Spleen (tissue), 11 donors: ENCODE measurements around the gene CDH10. TPM values are rescaled to one million over a fixed set of nuclear protein-coding genes. Genes with fewer than 3 reads are reported as not detected.

Experiments used
- DNase-seq: peaks from one replicate; pipeline ENCODE4 v3.0.0-alpha.2; 2020
- H3K27ac ChIP-seq, 8 donors: fragments of 200-600 bp; sonication (generic) in 7 of 8; 1 replicate in 4 of 8; 2 replicates in 4 of 8; pipeline versions ENCODE4 v1.5.0 to v1.8.0; 2016 to 2021; ENCODE audit warnings: inconsistent platforms in 4 of 8, mild to moderate bottlenecking in 4 of 8, moderate library complexity in 1 of 8
- H3K27me3 ChIP-seq, 7 donors: fragments of 200-600 bp; sonication (generic) in 6 of 7; replicated peaks in 1 of 7; 1 replicate in 4 of 7; 2 replicates in 3 of 7; pipeline versions ENCODE4 v1.5.0 to v1.8.0; 2016 to 2021; ENCODE audit warnings: inconsistent platforms in 3 of 7, mild to moderate bottlenecking in 1 of 7
- H3K36me3 ChIP-seq, 6 donors: fragments of 200-600 bp; sonication (generic) in 5 of 6; 1 replicate in 4 of 6; 2 replicates in 2 of 6; pipeline versions ENCODE4 v1.5.0 to v1.8.0; 2016 to 2021; ENCODE audit warnings: inconsistent platforms in 2 of 6
- H3K4me1 ChIP-seq, 6 donors: fragments of 200-600 bp; sonication (generic) in 5 of 6; 1 replicate in 3 of 6; 2 replicates in 3 of 6; pipeline versions ENCODE4 v1.5.0 to v1.8.0; 2016 to 2021; ENCODE audit warnings: inconsistent platforms in 3 of 6
- H3K4me3 ChIP-seq, 8 donors: fragments of 200-600 bp; sonication (generic) in 7 of 8; 1 replicate in 4 of 8; 2 replicates in 4 of 8; pipeline versions ENCODE4 v1.5.0 to v1.8.0; 2016 to 2021; ENCODE audit warnings: inconsistent platforms in 4 of 8, mild to moderate bottlenecking in 4 of 8, moderate library complexity in 2 of 8
- H3K9me3 ChIP-seq, 8 donors: fragments of 200-600 bp; sonication (generic) in 7 of 8; 1 replicate in 4 of 8; 2 replicates in 4 of 8; pipeline versions ENCODE4 v1.5.0 to v1.8.0; 2016 to 2021; ENCODE audit warnings: inconsistent platforms in 4 of 8
- POLR2A ChIP-seq, 3 donors: fragments of 450-650 bp; IDR thresholded peaks; one replicate each; pipeline ENCODE4 v1.5.1; 2017; ENCODE audit warnings: antibody characterized with exemption in 3 of 3, mild to moderate bottlenecking in 1 of 3
- POLR2AphosphoS5 ChIP-seq, 3 donors: sonication (generic); formaldehyde crosslinking; IDR thresholded peaks; one replicate each; pipeline ENCODE4 v1.5.1; 2017; ENCODE audit warnings: antibody characterized with exemption in 3 of 3
- whole genome bisulfite sequencing, 5 donors: extraction: QIAGEN DNeasy Blood & Tissue Kit in 3 of 5; methylation state at CpG; one replicate each; pipeline versions ENCODE4 v1.1.5 to v1.1.7; 2013 to 2018; 5-methylcytosine and 5-hydroxymethylcytosine counted together
- intact Hi-C: fragments of 100-400 bp; cut with DNase I; formaldehyde crosslinking; loops from one replicate; pipeline ENCODE4 v1.15.0; 2023; ENCODE audit warnings: low total_unique reads
- polyA plus RNA-seq, 3 donors: library from polyadenylated mRNA; stranded (reverse); fragments of 200-250 nt; gene quantifications; one replicate each; pipeline ENCODE4 v1.2.1, GENCODE V29; 2013
- total RNA-seq, 7 donors: library from RNA; depleted of rRNA in 3 of 7; stranded (reverse); fragments of >200 nt in 3 of 7; fragmentation: NEBNext Ultra II Directional in 4 of 7; extraction: Animal tissue kit (Norgen Biotek cat#: 25700) in 4 of 7; gene quantifications; one replicate each; pipeline versions ENCODE4 v1.1.0 to v1.2.1, GENCODE V29; 2016 to 2021
- TF ChIP-seq, protein P1 (sequence below), 11 experiments: fragments of 200-600 bp in 7 of 11; fragments of 450-650 bp in 4 of 11; sonication (generic) in 4 of 11; IDR thresholded peaks in 8 of 11; conservative IDR thresholded peaks in 3 of 11; 1 replicate in 7 of 11; 2 replicates in 4 of 11; pipeline versions ENCODE4 v1.4.0 to v1.8.0; 2016 to 2021; ENCODE audit warnings: antibody characterized with exemption in 11 of 11, inconsistent platforms in 4 of 11, mild to moderate bottlenecking in 1 of 11
- donor health status: healthy with polysubstance abuse.
- donor health status: DM: no; HTN: no; CAD: no; lungs with moderate emphysema.
- donor health status: DM: no; HTN: no; CAD: no.
- donor health status: Bipolar disorder and iron deficiency.
- donor health status: healthy.
- donor health status: DM: no; HTN: no; CAD: no.
- donor health status: DM: yes; HTN: yes; CAD: no.

The CDH10 gene
- total and polyA plus RNA-seq, 10 donors = not detected

DNA sequence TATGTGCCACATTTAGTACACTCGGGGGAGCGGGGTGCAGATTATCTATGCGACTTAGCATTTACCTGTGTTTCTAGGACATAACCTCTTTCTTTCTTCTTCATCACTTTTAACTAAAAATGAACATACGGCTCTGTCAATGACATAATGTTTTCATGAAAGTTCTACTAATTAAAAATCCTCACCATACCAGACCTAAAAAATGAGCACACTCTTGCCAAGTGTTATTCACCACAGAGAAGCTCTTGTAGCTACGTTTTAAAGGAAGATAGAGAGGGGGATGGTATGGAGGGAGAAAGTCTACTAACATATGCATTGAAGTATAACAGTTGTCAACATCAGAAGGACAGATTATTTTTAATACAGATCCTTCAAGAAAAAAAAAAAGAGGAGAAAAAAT, 1.6 kb downstream of the CDH10 start:
- H3K27ac ChIP-seq = no peak overlapping the region
- H3K27me3 ChIP-seq = peaks cover 0 to 11% (median 0%) of the 10 kb centered on the region in 7 donors
- TF ChIP-seq POLR2A (IDR thresholded peaks at IDR 0.05) (no peak), POLR2AphosphoS5 (IDR thresholded peaks at IDR 0.05) (no peak)
- TF ChIP-seq, protein P1, sequence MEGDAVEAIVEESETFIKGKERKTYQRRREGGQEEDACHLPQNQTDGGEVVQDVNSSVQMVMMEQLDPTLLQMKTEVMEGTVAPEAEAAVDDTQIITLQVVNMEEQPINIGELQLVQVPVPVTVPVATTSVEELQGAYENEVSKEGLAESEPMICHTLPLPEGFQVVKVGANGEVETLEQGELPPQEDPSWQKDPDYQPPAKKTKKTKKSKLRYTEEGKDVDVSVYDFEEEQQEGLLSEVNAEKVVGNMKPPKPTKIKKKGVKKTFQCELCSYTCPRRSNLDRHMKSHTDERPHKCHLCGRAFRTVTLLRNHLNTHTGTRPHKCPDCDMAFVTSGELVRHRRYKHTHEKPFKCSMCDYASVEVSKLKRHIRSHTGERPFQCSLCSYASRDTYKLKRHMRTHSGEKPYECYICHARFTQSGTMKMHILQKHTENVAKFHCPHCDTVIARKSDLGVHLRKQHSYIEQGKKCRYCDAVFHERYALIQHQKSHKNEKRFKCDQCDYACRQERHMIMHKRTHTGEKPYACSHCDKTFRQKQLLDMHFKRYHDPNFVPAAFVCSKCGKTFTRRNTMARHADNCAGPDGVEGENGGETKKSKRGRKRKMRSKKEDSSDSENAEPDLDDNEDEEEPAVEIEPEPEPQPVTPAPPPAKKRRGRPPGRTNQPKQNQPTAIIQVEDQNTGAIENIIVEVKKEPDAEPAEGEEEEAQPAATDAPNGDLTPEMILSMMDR (IDR thresholded peaks at IDR 0.05 in 8 of 11, conservative IDR thresholded peaks at IDR 0.05 in 3 of 11) = no peak
- H3K9me3 ChIP-seq = no peaks in the 10 kb centered on the region
- WGBS, 5 donors = 55 to 61% (median 55%) methylated on average over 5 of the region's 5 CpGs
- no peaks in the 10 kb centered on the region for H3K36me3 ChIP-seq
- intact Hi-C loops = no loop called here
- peaks cover 0 to 8% (median 0%) of the 10 kb centered on the region in 6 donors for H3K4me1 ChIP-seq
- no peak for DNase-seq
- H3K4me3 ChIP-seq = no peak overlapping the region

DNA sequence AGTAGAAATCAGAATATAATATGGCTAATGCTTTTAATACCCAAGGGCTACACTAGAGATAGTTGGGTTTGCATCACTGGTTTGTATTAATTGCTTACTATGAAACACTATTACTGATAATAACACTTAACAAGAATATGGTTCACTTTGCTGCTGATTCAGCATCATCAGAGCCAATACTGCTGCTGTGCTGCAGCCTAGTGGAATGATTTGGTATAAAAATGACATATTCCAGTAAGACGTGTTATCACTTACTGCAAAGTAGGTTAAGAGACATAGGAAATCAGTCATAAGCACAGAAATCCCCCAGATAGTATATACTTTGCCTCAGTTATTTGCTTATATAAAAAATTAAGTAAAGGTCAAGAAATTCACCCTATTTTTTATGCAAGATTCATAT, 2.8 kb downstream of the CDH10 start:
- Histone ChIP-seq H3K4me3 (no peak overlapping the region), H3K27me3 (peaks cover 0 to 11% (median 0%) of the 10 kb centered on the region in 7 donors), H3K27ac (no peak overlapping the region), H3K4me1 (peaks cover 0 to 8% (median 0%) of the 10 kb centered on the region in 6 donors), H3K9me3 (no peaks in the 10 kb centered on the region), H3K36me3 (no peaks in the 10 kb centered on the region)
- intact Hi-C loops = no loop called here
- WGBS, 5 donors = 0 to 7% (median 2%) methylated on average over 1 of the region's 1 CpG
- TF ChIP-seq POLR2AphosphoS5 (IDR thresholded peaks at IDR 0.05) = no peak
- TF ChIP-seq, protein P1 (IDR thresholded peaks at IDR 0.05 in 8 of 11, conservative IDR thresholded peaks at IDR 0.05 in 3 of 11) = peak in 6 of 11 experiments; percentile 19 to 40 (median 24)
- no peak for DNase-seq

DNA sequence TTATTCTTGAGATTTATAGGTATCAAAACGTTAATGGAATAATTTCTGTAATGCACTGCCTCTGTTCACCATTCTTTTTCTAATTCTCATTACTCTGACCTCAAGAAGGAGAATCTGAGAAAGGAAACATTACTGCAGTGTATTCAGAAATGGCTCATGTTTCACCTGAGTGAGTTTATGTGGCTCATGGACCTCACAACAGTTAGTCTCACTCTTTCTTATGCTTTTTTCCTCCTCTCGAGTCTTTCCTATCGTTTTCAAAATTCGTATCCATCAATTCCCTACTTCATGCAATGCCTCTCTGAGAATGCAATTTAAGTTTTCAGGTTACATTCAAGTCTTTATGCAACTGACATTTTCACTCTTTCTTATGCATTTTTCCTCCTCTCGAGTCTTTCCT, 9.6 kb downstream of the CDH10 start:
- DNase-seq = no peak
- Histone ChIP-seq H3K27me3 (no peaks in the 10 kb centered on the region), H3K9me3 (no peaks in the 10 kb centered on the region), H3K36me3 (no peaks in the 10 kb centered on the region), H3K4me3 (no peak overlapping the region), H3K27ac (no peak overlapping the region), H3K4me1 (no peaks in the 10 kb centered on the region)
- WGBS, 5 donors = 72 to 90% (median 78%) methylated on average over 5 of the region's 5 CpGs
- intact Hi-C loops = no loop called here
- TF ChIP-seq POLR2A (IDR thresholded peaks at IDR 0.05) (no peak), POLR2AphosphoS5 (IDR thresholded peaks at IDR 0.05) (no peak)
- TF ChIP-seq, protein P1 (IDR thresholded peaks at IDR 0.05 in 8 of 11, conservative IDR thresholded peaks at IDR 0.05 in 3 of 11) = no peak

DNA sequence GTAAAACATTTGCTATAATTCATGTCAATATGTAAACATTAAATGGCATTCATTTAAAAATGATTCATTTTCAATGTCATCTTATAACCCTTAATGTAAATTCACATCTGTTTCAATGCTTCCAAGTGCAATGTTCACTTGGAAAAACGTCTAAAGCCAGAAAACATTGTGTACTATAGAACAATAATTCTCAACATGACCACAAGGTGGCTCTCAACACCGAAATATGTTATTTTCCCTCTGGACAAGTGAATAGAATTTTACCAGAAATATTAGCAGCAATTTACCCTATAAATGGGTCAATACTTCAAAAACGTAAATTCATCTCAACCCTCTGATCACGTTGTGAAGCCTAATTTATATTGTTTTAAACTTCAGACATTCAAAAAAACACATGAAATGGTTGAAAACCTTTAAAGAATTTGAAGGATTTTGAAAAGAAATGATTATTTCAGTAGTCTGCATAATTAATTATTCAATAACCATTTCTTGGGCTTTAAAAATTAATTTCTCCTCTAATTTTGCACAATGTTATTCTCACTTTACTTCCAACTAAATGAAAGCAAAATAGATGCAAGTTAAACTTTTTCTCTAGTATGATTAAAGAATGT, 11.0 kb downstream of the CDH10 start:
- DNase-seq = no peak
- Histone ChIP-seq H3K27me3 (no peaks in the 10 kb centered on the region), H3K4me1 (no peaks in the 10 kb centered on the region), H3K9me3 (no peaks in the 10 kb centered on the region), H3K4me3 (no peak overlapping the region), H3K36me3 (no peaks in the 10 kb centered on the region), H3K27ac (no peak overlapping the region)
- no peak for TF ChIP-seq POLR2AphosphoS5 (IDR thresholded peaks at IDR 0.05)
- TF ChIP-seq, protein P1 (IDR thresholded peaks at IDR 0.05 in 8 of 11, conservative IDR thresholded peaks at IDR 0.05 in 3 of 11) = peak in 8 of 11 experiments; percentile 31 to 62 (median 45)
- no peak for TF ChIP-seq POLR2A (IDR thresholded peaks at IDR 0.05)
- intact Hi-C loops = no loop called here
- 1 to 3% (median 2%) methylated on average over 4 of the region's 4 CpGs for WGBS, 5 donors
